HG03378 (cell line): Measurements from ENCODE around the gene FAM168A.

Experiments used
- ATAC-seq: cut with Tn5 transposase; IDR thresholded peaks from one replicate; pipeline ENCODE4 v1.9.1; 2021; ENCODE audit warnings: mild to moderate bottlenecking, moderate library complexity; ENCODE audit not compliant: unreplicated experiment

The FAM168A gene

DNA sequence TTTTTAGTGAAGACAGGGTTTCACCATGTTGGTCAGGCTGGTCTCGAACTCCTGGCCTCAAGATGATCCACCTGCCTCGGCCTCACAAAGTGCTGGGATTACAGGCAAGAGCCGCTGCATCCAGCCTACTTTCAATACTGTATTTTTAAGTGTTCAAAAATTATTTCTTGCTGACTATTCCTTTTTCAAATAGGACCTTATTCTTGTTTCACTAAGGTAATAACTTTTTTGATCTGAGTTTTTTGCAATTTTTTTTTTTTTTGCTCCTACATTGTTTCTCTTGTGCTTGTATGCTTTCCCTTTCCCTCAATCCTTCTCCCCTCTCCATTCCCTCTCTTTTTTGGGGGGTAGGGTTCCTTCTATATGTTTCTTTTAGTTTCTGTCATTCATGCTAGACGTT lies 73.1 kb downstream of the FAM168A start:
- no peak for ATAC-seq

DNA sequence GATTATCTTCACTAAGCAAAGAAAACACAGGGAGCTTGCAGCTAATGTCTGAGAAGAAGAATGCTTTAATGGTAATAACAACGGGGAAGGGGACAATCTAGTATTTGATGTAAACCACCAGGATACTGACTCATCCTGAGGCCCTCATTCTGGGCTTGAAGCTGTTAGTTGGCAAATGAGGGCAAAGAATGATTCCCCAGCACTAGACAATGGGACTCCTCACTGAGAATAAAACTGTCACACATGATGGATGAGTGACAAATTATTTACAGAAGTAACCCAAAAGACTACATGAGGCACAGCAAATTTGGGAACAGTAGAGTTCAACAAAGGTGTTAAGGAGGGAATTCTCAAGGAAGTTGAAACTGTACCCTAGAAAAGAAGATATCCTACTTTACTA lies 76.3 kb downstream of the FAM168A start:
- ATAC-seq: no peak

DNA sequence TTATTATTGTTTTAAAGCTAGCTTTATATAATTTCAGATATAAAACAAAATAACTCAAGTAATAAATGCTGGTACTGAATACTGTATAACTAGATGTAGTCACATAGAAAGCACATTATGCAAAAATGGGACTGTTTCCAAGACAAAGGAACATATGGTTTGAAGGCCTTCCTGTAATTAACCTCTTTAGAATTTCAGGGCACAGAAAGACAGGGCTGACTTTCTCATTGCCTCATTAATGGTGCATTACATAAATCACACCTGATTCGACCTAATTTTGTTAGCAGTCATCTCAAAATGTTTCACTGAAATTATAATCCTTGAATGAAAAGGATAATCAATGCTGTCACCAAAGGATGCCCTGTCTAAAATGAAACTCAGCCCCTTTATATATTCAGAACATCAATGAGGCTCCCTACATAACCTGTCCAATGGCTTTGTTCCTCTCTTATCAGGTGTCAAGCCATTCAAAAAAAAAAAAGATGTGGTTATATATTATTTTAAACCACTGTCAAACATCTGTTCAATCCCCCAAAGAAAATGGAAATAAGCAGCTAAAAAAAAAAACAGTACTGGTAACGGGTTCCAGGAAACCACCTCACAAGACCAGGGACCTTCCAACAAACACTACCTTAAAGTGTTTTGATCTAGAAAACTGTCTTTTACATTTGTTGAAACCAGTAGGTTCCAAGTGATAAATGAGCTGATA lies 77.4 kb downstream of the FAM168A start:
- no peak for ATAC-seq

DNA sequence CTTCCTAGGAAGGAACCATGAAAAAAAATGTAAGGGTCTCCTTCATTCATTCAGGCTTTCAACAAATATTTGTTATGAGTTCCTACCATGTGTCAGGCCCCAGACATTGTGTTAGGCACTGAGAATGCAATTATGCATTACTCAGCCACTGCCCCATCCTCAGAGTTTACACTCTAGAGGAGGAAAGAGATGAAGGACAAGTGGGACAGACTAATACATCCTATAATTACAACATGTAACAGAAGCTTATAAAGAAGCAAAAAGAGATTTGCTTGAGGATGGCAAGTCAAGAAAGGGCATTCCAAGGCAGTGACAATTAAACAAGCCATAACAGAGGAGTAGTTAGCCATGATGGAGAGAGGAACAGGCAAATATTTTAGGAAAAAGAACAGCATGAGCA lies 78.6 kb downstream of the FAM168A start:
- no peak for ATAC-seq

DNA sequence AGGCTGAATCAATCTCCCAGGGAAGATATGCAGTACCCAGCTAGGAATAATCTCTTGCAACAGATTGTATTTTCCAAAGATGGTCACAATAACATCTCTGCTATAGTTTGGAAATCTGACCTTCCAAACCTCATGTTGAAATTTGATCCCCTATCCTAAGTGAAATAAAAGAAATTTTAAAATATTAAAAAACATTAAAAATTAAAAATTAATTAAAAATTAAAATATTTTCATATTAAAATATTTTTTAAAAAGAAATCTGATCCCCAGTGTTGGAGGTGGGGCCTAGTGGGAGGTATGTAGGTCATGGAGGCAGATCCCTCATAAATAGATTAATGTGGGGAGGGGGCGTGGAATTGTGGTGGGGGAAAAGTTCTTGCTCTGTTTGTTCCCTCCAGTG lies 79.7 kb downstream of the FAM168A start:
- ATAC-seq: no peak

DNA sequence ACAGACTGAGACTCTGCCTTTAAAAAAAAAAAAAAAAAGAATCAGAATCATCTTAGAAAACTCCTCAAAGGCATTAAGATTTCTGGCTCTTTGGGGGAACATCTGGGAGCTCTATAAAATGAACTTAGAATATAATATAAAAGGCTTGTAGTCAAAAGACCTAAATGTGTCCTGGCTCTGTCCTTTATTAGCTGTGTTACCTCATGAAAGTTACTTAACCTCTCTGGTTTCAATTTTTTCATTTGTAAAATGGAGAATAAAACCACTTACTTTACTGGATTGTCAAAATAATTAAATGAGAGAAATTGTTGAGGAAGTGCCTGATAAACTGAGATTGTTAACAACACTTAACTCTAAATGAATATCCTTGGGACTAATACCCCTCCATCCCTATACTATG lies 81.8 kb downstream of the FAM168A start:
- no peak for ATAC-seq

DNA sequence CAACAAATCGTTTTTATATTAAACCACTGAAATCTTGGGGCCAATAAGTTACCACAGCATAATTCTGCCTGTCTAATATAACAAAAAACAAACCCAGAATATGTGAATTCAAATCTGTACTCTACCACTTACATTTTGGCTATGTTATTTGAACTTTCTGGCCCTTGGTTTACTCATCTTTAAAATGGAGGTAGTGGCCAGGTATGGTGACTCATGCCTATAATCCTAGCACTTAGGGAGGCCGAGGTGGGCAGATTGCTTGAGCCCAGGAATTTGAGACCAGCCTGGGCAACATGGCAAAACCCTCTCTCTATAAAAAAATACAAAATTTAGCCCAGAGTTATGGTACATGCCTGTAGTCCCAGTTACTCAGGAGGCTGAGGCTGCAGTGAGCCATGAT lies 84.2 kb downstream of the FAM168A start:
- no peak for ATAC-seq

DNA sequence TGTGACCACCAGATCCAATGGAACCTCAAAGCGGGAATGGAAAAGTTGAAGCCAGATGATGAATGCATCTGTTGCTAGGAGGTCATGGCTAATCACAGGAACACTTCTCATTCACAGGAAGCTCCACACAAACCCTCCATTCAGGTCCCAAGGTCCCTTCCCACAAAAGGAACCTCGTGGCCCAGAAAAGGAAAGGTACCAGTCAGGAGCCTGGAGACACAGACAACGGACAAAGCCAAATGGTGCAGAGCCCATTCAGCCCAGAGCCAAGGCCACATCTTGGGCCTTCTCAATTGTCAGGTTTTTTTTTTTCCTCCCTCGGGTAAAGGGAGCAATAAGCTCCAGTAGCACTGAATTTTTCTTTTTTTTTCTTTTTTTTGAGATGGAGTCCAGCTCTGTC lies 87.0 kb downstream of the FAM168A start:
- no peak for ATAC-seq

DNA sequence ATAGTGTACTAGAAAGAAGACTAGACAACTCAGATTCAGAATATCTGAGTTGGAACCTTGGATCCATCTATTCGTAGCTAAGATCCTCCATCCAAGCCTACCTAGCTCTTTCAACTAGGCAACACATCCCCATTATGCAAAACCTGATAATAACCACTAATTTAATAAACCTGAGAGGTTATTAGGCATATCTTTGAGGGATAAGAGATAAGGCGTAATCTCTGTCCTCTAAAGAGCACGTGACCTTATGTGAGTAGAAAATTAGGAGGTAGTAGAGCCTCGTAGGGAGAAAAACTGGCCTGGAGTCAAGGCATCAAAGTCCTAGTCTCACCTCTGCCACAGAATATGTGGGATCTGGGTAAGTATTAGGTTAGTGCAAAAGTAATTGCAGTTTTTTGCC lies 87.8 kb downstream of the FAM168A start:
- no peak for ATAC-seq

DNA sequence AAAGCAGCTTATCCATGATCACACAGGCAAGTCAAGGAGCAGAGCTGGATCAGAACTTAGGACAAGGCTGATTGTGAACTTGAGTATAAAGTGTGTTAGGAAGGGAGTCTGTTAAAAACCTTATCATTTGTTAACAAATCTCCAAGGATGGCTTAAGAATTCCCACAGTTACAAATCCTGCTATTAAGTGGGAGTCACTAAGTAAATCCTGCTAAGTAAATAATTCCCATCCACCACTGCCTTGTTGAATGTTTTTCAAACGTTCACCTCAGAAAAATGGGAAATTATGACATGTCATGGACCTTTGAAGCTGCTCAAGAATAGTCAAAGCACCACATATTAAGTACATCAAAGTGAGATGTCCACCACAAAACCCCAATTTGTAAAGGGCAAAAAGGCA lies 88.7 kb downstream of the FAM168A start:
- ATAC-seq: no peak

DNA sequence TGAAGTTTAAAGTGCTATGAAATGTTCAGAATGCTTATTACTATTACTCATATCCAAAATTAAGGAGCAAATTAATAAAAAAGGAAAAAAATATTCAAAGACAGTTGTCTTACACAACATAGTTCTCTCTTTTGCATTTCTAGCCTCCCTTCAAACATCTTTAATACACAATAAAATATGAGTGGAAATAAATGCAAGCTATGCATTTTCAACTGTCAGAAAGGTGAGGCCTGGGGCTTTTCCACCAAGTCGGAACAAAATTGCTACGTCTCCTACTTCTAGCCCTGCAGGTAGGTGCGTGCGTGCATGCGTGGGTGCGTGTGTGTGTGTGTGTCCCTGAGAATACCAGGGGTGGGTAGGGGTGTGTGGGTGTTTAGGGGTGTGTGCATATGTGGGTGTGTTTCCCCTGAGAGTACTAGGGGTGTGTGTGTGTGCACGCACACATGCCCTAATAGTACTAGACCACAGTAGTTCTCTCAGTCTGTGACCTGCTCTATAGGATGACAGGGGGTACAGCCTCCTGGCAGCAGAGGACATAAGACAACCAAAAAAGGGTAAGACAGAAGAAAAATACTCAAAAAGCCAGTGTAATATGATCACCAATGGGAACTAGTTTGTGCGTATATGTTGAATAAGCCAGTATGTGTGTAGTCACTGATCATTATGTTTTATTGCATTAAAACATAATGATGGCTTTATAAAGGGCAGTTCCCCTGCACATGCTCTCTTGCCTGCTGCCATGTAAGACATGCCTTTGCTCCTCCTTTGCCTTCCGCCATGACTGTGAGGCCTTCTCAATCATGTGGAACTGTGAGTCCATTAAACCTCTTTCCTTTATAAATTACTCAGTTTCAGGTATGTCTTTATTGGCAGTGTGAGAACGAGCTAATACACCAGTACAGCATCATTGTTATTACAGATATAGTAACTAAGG lies 89.4 kb downstream of the FAM168A start:
- ATAC-seq: no peak

DNA sequence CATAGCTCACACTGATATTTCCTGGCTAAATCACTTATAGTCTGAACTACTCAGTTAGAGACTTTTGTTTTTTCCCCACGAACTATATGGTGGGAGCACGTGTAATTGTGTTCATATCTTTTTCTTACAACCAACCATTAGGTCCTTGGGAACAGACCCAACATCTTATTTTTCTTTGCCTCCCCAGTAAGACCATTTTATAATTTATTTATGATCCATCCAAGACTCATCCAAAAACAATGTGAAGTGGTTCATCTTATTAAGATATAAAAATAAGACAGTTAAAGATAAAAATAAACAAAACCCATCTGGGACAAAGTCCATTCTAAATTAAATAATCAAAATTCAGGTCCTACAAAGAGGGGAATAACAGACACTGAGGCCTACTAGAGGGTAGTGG lies 90.8 kb downstream of the FAM168A start:
- no peak for ATAC-seq

DNA sequence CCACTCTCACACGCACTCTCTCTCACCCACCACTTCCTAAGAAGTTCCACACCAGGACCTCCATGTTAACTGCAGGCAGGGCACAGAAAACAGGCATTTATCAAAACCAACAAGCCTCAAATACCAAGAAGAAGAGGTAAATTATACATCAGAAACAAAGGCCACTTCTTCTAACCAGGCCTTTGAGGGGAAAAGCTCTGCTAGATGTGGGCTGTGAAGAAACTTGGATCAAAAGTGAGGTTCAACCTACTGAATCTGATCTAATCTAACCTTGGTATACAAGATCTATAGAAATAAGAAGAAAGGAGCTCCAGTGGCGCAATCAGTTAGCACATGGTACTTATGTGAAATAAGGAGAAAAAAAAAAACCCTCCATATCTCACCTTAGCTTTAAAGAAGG lies 91.9 kb downstream of the FAM168A start:
- no peak for ATAC-seq

DNA sequence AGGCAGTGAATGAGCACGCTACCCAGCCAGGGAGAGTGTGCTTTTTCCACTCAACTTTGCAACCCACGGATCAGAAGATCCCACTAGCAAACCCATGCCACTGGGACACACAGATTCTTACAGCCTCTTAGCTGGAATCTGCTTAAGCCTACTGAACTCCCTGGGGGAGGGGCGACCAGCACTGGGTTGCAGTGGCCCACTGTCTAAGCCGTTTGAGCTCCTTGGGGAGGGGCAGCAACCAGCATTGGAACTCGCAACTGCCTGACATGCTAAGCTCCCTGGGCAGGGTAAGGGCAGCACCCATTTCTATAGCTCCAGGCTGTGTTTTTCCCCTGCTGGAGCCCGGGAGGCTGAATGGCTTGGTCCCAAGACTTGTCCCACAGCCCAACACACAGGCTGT lies 99.6 kb downstream of the FAM168A start:
- no peak for ATAC-seq

DNA sequence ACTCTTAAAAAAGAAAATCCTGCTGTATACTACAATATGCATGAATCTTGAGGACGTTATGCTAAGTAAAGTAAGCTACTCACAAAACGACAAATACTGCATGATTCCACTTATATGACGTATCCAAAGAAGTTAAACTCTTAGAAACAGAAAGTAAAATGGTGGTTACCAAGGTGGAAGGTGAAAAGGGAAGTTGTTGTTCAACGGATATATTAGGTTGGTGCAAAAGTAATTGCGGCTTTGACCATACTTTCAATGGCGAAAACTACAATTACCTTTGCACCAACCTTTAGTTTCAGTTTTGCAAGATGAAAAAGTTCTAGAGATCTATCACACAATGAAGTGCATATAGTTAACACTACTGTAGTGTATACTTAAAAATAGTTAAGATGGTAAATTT lies 101.8 kb downstream of the FAM168A start:
- ATAC-seq: no peak

DNA sequence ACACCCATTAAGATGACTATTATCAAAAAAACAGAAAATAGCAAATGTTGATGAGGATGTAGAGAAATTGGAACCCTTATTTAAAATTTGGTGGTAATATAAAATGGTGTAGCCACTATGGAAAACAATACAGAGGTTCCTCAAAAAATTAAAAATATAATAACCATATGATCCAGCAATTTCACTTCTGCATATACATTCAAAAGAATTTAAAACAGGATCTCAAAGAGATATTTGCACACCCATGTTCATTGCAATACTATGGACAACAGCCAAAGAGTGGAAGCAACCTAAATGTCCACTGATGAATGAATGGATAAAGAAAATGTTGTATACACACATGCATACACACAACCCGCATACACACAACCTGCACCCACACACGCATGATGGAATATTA lies 102.2 kb downstream of the FAM168A start:
- ATAC-seq: no peak

DNA sequence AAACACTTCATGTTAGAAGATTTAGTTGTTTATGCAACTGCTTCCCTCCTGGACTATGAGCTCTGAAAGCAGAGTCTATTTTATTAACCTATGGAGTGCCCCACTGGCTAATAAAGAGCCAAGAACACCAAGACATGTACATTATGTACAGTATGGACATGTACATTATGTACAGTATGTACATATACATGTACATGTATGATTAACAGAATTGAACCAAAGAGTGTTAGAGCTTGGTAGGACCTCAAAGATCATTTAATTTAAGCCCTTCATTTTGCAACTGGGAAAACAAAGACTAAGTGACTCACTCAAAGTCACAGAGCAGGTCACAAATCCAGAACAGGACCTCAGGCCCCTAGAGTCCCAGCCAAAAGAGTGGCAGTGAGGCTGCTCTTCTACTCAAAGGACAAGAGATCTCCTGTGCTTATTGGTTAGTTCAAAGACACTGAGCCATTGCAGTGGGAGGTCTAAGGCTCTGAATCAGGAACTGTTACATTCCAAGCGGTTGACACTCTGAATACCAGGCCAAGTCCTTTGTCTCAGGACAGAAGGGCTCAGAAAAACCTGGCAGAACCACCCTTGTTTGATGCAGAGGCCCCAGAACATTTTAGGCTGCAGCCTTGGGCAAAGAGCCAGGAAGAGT lies 103.8 kb downstream of the FAM168A start:
- ATAC-seq: no peak

DNA sequence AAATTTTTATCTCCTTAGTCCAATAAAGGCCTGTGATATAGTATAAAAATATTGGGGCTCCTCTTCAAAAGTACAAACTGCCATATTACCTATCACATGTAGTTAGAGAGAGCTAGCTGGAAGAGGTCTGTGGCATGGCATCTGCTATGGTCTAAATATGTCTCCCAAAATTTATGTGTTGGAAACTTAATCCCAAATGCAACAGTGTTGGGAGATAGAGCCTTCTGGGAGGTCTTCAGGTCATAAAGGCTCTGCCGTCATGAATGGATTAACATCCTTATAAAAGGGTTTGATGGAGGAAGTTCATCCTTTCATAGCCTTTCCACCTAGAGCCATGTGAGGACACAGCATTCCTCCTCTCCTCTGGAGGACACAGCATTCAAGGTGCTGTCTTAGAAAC lies 116.3 kb downstream of the FAM168A start:
- ATAC-seq: no peak

DNA sequence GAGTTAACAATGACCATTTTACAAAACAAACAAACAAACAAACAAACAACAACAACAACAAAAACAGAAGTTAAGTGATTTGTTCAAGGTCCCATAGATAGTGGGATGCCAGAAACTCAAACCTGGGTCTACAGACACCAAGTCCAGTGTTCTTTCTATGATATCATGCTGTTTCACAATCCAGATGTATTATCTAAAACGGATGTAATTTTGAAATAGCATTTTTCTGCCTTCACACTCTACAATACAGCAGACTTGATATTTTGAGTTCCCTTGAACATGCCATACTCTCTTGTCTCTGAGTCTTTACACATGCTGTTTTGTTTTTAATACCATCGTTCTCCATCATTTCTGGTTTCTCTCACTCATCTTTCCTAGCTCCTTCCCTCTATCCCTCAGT lies 117.2 kb downstream of the FAM168A start:
- ATAC-seq: no peak

DNA sequence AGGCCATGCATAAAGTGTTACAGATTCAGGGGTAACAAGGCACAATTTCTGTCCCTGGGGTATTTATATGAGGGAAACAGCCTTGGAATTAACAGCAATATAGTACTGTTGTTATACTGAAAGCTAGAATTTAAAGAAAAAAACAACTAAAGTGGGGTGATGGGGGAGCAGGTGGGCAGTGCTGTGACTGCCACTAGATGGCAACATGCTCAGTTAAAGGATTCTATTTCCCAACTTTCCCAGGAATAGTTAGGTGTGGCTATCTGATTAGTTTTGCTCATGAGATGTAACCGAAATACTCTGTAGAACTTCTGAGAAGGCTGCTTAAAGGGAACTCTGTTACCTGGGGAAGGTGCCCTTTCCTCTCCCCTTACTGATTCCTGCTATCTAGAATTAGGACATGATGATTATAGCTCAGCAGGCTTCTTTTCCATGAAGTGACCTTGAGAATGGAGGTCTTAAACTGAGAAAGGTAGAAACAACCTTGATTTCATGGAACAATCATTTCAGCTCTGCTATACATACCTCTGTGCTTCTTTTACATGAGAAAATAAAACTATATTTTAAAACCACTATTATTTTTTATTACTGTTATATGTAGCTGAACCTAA lies 119.1 kb downstream of the FAM168A start:
- ATAC-seq: no peak

DNA sequence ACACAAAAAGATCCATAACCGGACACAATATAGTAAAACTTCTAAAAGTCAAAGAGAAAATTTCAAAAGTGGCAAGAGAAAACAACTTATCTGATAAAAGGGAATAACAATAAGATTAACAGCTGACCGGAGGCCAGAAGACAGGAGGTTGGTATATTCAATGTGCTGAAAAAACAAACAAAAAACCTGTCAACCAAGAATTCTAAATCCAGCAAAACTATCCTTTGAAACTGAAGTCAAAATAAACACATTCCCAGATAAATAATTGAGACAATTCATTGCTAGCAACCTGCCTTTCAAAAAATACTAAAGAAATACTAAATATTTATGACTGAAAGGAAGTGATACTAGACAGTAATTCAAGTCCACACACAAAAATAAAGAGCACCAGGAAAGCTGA lies 120.4 kb downstream of the FAM168A start:
- no peak for ATAC-seq
